Astrocyte of the cerebellum (primary cell): ENCODE results near the gene SSBP3.

Source experiments
- DNase-seq: peaks from one replicate; pipeline ENCODE4 v3.0.0-alpha.2; 2011; ENCODE audit warnings: low read depth
- H3K4me3 ChIP-seq: 2 replicates; pipeline ENCODE4 v1.5.1; 2011; ENCODE audit warnings: mild to moderate bottlenecking, low read depth, low read length, moderate library complexity
- CTCF ChIP-seq: IDR thresholded peaks from 2 replicates; pipeline ENCODE4 v1.5.1; 2012; ENCODE audit warnings: low read length, low read depth, moderate library complexity, mild to moderate bottlenecking; ENCODE audit errors: missing control alignments
- in situ Hi-C: cut with HindIII; loops from 2 replicates; pipeline ENCODE4 v1.10.0; 2017; ENCODE audit warnings: low sequenced_read_pairs

The SSBP3 gene

GRCh38 chr1:54375712-54376429 lies 30.3 kb downstream of the SSBP3 start:
- no peak overlapping the region for H3K4me3 ChIP-seq
- in situ Hi-C loops: no loop called here
- DNase-seq: no peak
- no peak for TF ChIP-seq CTCF

- in situ Hi-C loops: no loop called here
- no peak overlapping the region for H3K4me3 ChIP-seq
- DNase-seq: no peak
- no peak for TF ChIP-seq CTCF
Measured at GRCh38 chr1:54375298-54375697, 30.9 kb downstream of the SSBP3 start.

GRCh38 chr1:54374766-54375165 lies 31.4 kb downstream of the SSBP3 start:
- H3K4me3 ChIP-seq: no peak overlapping the region
- DNase-seq: no peak
- in situ Hi-C loops: no loop called here
- TF ChIP-seq CTCF: no peak

- no peak for DNase-seq
- in situ Hi-C loops: no loop called here
- TF ChIP-seq CTCF: no peak
- no peak overlapping the region for H3K4me3 ChIP-seq
Measured at GRCh38 chr1:54372978-54373377, 33.2 kb downstream of the SSBP3 start.

- in situ Hi-C loops: no loop called here
- no peak overlapping the region for H3K4me3 ChIP-seq
- no peak for TF ChIP-seq CTCF
- DNase-seq: no peak
Measured at GRCh38 chr1:54371942-54372275, 34.3 kb downstream of the SSBP3 start.

GRCh38 chr1:54371038-54371941 lies 34.9 kb downstream of the SSBP3 start:
- no peak overlapping the region for H3K4me3 ChIP-seq
- no peak for DNase-seq
- TF ChIP-seq CTCF: no peak
- in situ Hi-C loops: no loop called here
